Chondrocyte (in vitro differentiated cells): ENCODE data around the gene NFIC. TPM values are rescaled to one million over a fixed set of nuclear protein-coding genes. Genes with fewer than 3 reads are reported as not detected.
A peak's percentile ranks its signal among the peaks of the same experiment; 100 is the strongest.

ENCODE experiments used
- DNase-seq: peaks from one replicate; pipeline ENCODE4 v3.0.0; 2021; ENCODE audit warnings: mixed read lengths, low spot score
- H3K27ac Mint-ChIP-seq: one replicate; pipeline ENCODE4 v1.8.0; 2021; ENCODE audit warnings: mild to moderate bottlenecking, moderate library complexity, mixed read lengths; ENCODE audit not compliant: unreplicated experiment
- H3K27me3 Mint-ChIP-seq: 2 replicates; pipeline ENCODE4 v1.8.0; 2021; ENCODE audit warnings: low read depth, mixed read lengths
- H3K36me3 Mint-ChIP-seq: 2 replicates; pipeline ENCODE4 v1.8.0; 2021; ENCODE audit warnings: low read depth, mixed read lengths
- H3K4me1 Mint-ChIP-seq: 2 replicates; pipeline ENCODE4 v1.8.0; 2021; ENCODE audit warnings: low read depth, mild to moderate bottlenecking, mixed read lengths
- H3K4me3 Mint-ChIP-seq: one replicate; pipeline ENCODE4 v1.8.0; 2021; ENCODE audit warnings: mild to moderate bottlenecking, moderate library complexity, mixed read lengths; ENCODE audit not compliant: unreplicated experiment
- H3K9me3 Mint-ChIP-seq: 2 replicates; pipeline ENCODE4 v1.8.0; 2021; ENCODE audit warnings: low read depth, mixed read lengths
- CTCF ChIP-seq: fragments of 200-600 bp; sonication (generic); IDR thresholded peaks from 2 replicates; pipeline ENCODE4 v1.5.0; 2021; ENCODE audit warnings: antibody characterized with exemption, mild to moderate bottlenecking, moderate library complexity
- total RNA-seq: library from RNA; stranded (reverse); gene quantifications from 3 replicates; pipeline ENCODE4 v1.2.1, GENCODE V29; 2021

Gene NFIC
- total RNA-seq, 1 donor from 2014 or later, result 81.5 TPM

GRCh38 chr19:3406571-3407111 lies 40.3 kb downstream of the NFIC start:
- no peak overlapping the region for H3K4me3 Mint-ChIP-seq
- H3K27ac Mint-ChIP-seq, result peak overlapping the region; percentile 63
- TF ChIP-seq CTCF, result no peak
- no peaks in the 10 kb centered on the region for H3K27me3 Mint-ChIP-seq
- no peak for DNase-seq
- peaks cover 47% of the 10 kb centered on the region for H3K4me1 Mint-ChIP-seq
- H3K9me3 Mint-ChIP-seq, result no peaks in the 10 kb centered on the region
- peaks cover 13% of the 10 kb centered on the region for H3K36me3 Mint-ChIP-seq

- Mint-ChIP-seq H3K4me1 (peaks cover 42% of the 10 kb centered on the region), H3K4me3 (peak overlapping the region; percentile 44), H3K9me3 (no peaks in the 10 kb centered on the region), H3K27ac (peak overlapping the region; percentile 92), H3K27me3 (no peaks in the 10 kb centered on the region), H3K36me3 (peaks cover 10% of the 10 kb centered on the region)
- no peak for TF ChIP-seq CTCF
- DNase-seq, result no peak
Measured at GRCh38 chr19:3407556-3408516, 41.5 kb downstream of the NFIC start.

GRCh38 chr19:3408996-3409345 lies 42.6 kb downstream of the NFIC start:
- H3K4me3 Mint-ChIP-seq, result no peak overlapping the region
- TF ChIP-seq CTCF, result no peak
- peaks cover 10% of the 10 kb centered on the region for H3K36me3 Mint-ChIP-seq
- H3K9me3 Mint-ChIP-seq, result no peaks in the 10 kb centered on the region
- DNase-seq, result no peak
- H3K4me1 Mint-ChIP-seq, result peaks cover 38% of the 10 kb centered on the region
- H3K27me3 Mint-ChIP-seq, result no peaks in the 10 kb centered on the region
- H3K27ac Mint-ChIP-seq, result no peak overlapping the region

GRCh38 chr19:3409346-3410064 lies 43.1 kb downstream of the NFIC start:
- no peak for DNase-seq
- H3K27ac Mint-ChIP-seq, result no peak overlapping the region
- H3K4me3 Mint-ChIP-seq, result no peak overlapping the region
- H3K27me3 Mint-ChIP-seq, result no peaks in the 10 kb centered on the region
- no peak for TF ChIP-seq CTCF
- peaks cover 10% of the 10 kb centered on the region for H3K36me3 Mint-ChIP-seq
- no peaks in the 10 kb centered on the region for H3K9me3 Mint-ChIP-seq
- H3K4me1 Mint-ChIP-seq, result peaks cover 35% of the 10 kb centered on the region

- peaks cover 23% of the 10 kb centered on the region for H3K4me1 Mint-ChIP-seq
- no peaks in the 10 kb centered on the region for H3K9me3 Mint-ChIP-seq
- H3K27me3 Mint-ChIP-seq, result no peaks in the 10 kb centered on the region
- DNase-seq, result no peak
- no peak for TF ChIP-seq CTCF
- H3K36me3 Mint-ChIP-seq, result peaks cover 10% of the 10 kb centered on the region
- no peak overlapping the region for H3K27ac Mint-ChIP-seq
- no peak overlapping the region for H3K4me3 Mint-ChIP-seq
Measured at GRCh38 chr19:3411636-3412035, 45.3 kb downstream of the NFIC start.
